Renal cortex interstitium (tissue), 11 donors: ENCODE results near the gene RDH5. TPM values are rescaled to one million over a fixed set of nuclear protein-coding genes. Genes with fewer than 3 reads are reported as not detected.

Source experiments
- DNase-seq, 11 donors: peaks; one replicate each; pipeline ENCODE4 v3.0.0-alpha.2; 2013; ENCODE audit warnings: low read depth in 9 of 11, low spot score in 4 of 11; ENCODE audit errors: extremely low read depth in 1 of 11
- polyA plus RNA-seq, 3 donors: library from polyadenylated mRNA; unstranded; fragments of 120-200 nt; gene quantifications; one replicate each; pipeline ENCODE4 v1.2.1, GENCODE V29; 2013; ENCODE audit not compliant: insufficient read length in 3 of 3

Gene RDH5
- polyA plus RNA-seq, 3 donors: 22.5 to 46.1 (median 24.5) TPM

- no peak for DNase-seq
Observed at GRCh38 chr12:55720894-55721444, 776 bp downstream of the RDH5 start.

GRCh38 chr12:55721601-55722213, 1.5 kb downstream of the RDH5 start:
- DNase-seq: no peak

GRCh38 chr12:55722948-55723347, 2.8 kb downstream of the RDH5 start:
- no peak for DNase-seq

- no peak for DNase-seq
Observed at GRCh38 chr12:55723516-55724225, 3.5 kb downstream of the RDH5 start.

- DNase-seq: no peak
Observed at GRCh38 chr12:55724226-55724939, 4.2 kb downstream of the RDH5 start.

GRCh38 chr12:55724940-55725309, 4.7 kb downstream of the RDH5 start:
- no peak for DNase-seq

GRCh38 chr12:55725556-55725955, 5.4 kb downstream of the RDH5 start:
- no peak for DNase-seq

- no peak for DNase-seq
Observed at GRCh38 chr12:55726971-55727370, 6.8 kb downstream of the RDH5 start.

- DNase-seq: no peak
Observed at GRCh38 chr12:55727643-55728185, 7.5 kb downstream of the RDH5 start.

- peak in 2 of 11 donors; percentile 66 to 70 for DNase-seq
Observed at GRCh38 chr12:55728186-55728938, 8.2 kb downstream of the RDH5 start.

- DNase-seq: peak in 6 of 11 donors; percentile 82 to 91 (median 85)
Observed at GRCh38 chr12:55728939-55729818, 9.0 kb downstream of the RDH5 start, which contains the start of gene CD63. Gene CD63 (minus strand): TSS chr12:55729009. CDS start chr12:55728341, 668 bp downstream.

- DNase-seq: no peak
Observed at GRCh38 chr12:55729819-55730818, 9.9 kb downstream of the RDH5 start.

- DNase-seq: no peak
Observed at GRCh38 chr12:55732288-55732687, 12.1 kb downstream of the RDH5 start.

GRCh38 chr12:55733021-55733555, 12.9 kb downstream of the RDH5 start:
- no peak for DNase-seq

GRCh38 chr12:55733858-55734257, 13.7 kb downstream of the RDH5 start:
- no peak for DNase-seq

GRCh38 chr12:55734595-55734994, 14.4 kb downstream of the RDH5 start:
- no peak for DNase-seq

GRCh38 chr12:55736076-55736475, 15.9 kb downstream of the RDH5 start:
- DNase-seq: no peak
